ENCODE results near the gene OR10A3. TPM values are rescaled to one million over a fixed set of nuclear protein-coding genes. Genes with fewer than 3 reads are reported as not detected.

OR10A3 gene
- total RNA-seq, 1 donor from 2014 or later = not detected

GRCh38 chr11:7892059-7892699 is 49.3 kb downstream of the OR10A3 start:
- DNase-seq (ENCODE audit: low read depth in 2 of 2) = no peak

- no peak for DNase-seq (ENCODE audit: low read depth in 2 of 2)
Measured at GRCh38 chr11:7890417-7891172, 50.9 kb downstream of the OR10A3 start.

- no peak for DNase-seq (ENCODE audit: low read depth in 2 of 2)
Measured at GRCh38 chr11:7889985-7890384, 51.5 kb downstream of the OR10A3 start.

Other genes with a start within 250 kb of the OR10A3 start
- not detected in 2 replicates for gene OVCH2, start 235.2 kb downstream of the OR10A3 start, total RNA-seq
- gene OR5P2, start 144.8 kb downstream of the OR10A3 start, total RNA-seq = not detected in 2 replicates
- gene OR5P3, start 110.9 kb downstream of the OR10A3 start, total RNA-seq = not detected in 2 replicates
- gene OR10A6, start 10.4 kb downstream of the OR10A3 start, total RNA-seq = not detected in 2 replicates
- under 0.01 TPM in 1 of 2 replicates, not detected in the other for gene NLRP10, start 23.7 kb upstream of the OR10A3 start, total RNA-seq
- 167 and 326 TPM in 2 replicates for gene EIF3F, start 45.6 kb upstream of the OR10A3 start, total RNA-seq
- gene TUB, start 139.5 kb upstream of the OR10A3 start, total RNA-seq = 0.51 and 1.4 TPM in 2 replicates
- gene RIC3, start 227.3 kb upstream of the OR10A3 start, total RNA-seq = not detected in 2 replicates

Measured in dermis microvascular lymphatic vessel endothelial cell (primary cell).